ENCODE data around the gene DOP1A.

GRCh38 chr6:83199863-83200225 lies 132.4 kb downstream of the DOP1A start:
- TF ChIP-seq, protein P1, sequence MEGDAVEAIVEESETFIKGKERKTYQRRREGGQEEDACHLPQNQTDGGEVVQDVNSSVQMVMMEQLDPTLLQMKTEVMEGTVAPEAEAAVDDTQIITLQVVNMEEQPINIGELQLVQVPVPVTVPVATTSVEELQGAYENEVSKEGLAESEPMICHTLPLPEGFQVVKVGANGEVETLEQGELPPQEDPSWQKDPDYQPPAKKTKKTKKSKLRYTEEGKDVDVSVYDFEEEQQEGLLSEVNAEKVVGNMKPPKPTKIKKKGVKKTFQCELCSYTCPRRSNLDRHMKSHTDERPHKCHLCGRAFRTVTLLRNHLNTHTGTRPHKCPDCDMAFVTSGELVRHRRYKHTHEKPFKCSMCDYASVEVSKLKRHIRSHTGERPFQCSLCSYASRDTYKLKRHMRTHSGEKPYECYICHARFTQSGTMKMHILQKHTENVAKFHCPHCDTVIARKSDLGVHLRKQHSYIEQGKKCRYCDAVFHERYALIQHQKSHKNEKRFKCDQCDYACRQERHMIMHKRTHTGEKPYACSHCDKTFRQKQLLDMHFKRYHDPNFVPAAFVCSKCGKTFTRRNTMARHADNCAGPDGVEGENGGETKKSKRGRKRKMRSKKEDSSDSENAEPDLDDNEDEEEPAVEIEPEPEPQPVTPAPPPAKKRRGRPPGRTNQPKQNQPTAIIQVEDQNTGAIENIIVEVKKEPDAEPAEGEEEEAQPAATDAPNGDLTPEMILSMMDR (IDR thresholded peaks at IDR 0.05): no peak
- no peak for TF ChIP-seq ZFX (IDR thresholded peaks at IDR 0.05; ENCODE audit: borderline replicate concordance)

Data from 22Rv1 (cell line).